Smooth muscle cell (in vitro differentiated cells): ENCODE results near the gene ATAD3B. TPM values are rescaled to one million over a fixed set of nuclear protein-coding genes. Genes with fewer than 3 reads are reported as not detected.

Source experiments
- DNase-seq: peaks from one replicate; lab custom pipeline; 2025; ENCODE audit not compliant: unreplicated experiment; lab: John Stamatoyannopoulos, UW
- H2AFZ ChIP-seq: fragments of 200-600 bp; sonication (generic); 2 replicates; pipeline ENCODE4 v1.6.0; 2016; ENCODE audit warnings: antibody characterized with exemption, low read depth, mild to moderate bottlenecking
- H3F3A ChIP-seq: fragments of 200-600 bp; sonication (generic); 2 replicates; pipeline ENCODE4 v1.6.0; 2017; ENCODE audit warnings: antibody characterized with exemption, low read depth
- H3K27ac ChIP-seq: fragments of 200-600 bp; sonication (generic); 2 replicates; pipeline ENCODE4 v1.5.1; 2016; ENCODE audit warnings: low read depth, mild to moderate bottlenecking
- H3K27me3 ChIP-seq: fragments of 200-600 bp; sonication (generic); 2 replicates; pipeline ENCODE4 v1.6.1; 2016; ENCODE audit warnings: low read depth, mild to moderate bottlenecking
- H3K36me3 ChIP-seq: fragments of 200-600 bp; sonication (generic); 2 replicates; pipeline ENCODE4 v1.5.1; 2016; ENCODE audit warnings: low read depth
- H3K4me1 ChIP-seq: fragments of 200-600 bp; sonication (generic); 2 replicates; pipeline ENCODE4 v1.5.1; 2016; ENCODE audit warnings: low read depth
- H3K4me2 ChIP-seq: fragments of 200-600 bp; sonication (generic); 2 replicates; pipeline ENCODE4 v1.6.0; 2016; ENCODE audit warnings: mild to moderate bottlenecking
- H3K4me3 ChIP-seq: fragments of 200-600 bp; sonication (generic); 2 replicates; pipeline ENCODE4 v1.5.1; 2016; ENCODE audit warnings: mild to moderate bottlenecking
- H3K79me2 ChIP-seq: fragments of 200-600 bp; sonication (generic); 2 replicates; pipeline ENCODE4 v1.6.0; 2016; ENCODE audit warnings: low read depth, mild to moderate bottlenecking
- H3K9ac ChIP-seq: fragments of 200-600 bp; sonication (generic); 2 replicates; pipeline ENCODE4 v1.6.0; 2016; ENCODE audit warnings: low read depth
- H3K9me3 ChIP-seq: fragments of 200-600 bp; sonication (generic); replicated peaks from 2 replicates; pipeline ENCODE4 v1.5.1; 2016; ENCODE audit warnings: low read depth
- H4K20me1 ChIP-seq: fragments of 200-600 bp; sonication (generic); 2 replicates; pipeline ENCODE4 v1.6.0; 2016; ENCODE audit warnings: low read depth
- WGBS: methylation state at CpG from one replicate; pipeline ENCODE4 v1.1.7; 2016; ENCODE audit warnings: low lambda C conversion rate; 5-methylcytosine and 5-hydroxymethylcytosine counted together
- polyA plus RNA-seq: library from polyadenylated mRNA; unstranded; fragments of >200 nt; fragmentation: Nextera tagmentation; extraction: Ambion mirVana; gene quantifications from 2 replicates; pipeline ENCODE4 v1.2.1, GENCODE V29; 2016
- total RNA-seq: library from RNA; depleted of rRNA; stranded (reverse); fragments of >200 nt; gene quantifications from 2 replicates; pipeline ENCODE4 v1.2.3, GENCODE V29; 2014
- TF ChIP-seq, protein P1 (sequence below): fragments of 200-600 bp; sonication (generic); IDR thresholded peaks from 2 replicates; pipeline ENCODE4 v1.5.1; 2017; ENCODE audit warnings: borderline replicate concordance, mild to moderate bottlenecking, antibody characterized with exemption; ENCODE audit not compliant: insufficient read depth, poor library complexity, severe bottlenecking

ATAD3B gene
- total and polyA plus RNA-seq, 2 experiments from 2014 or later: 8.6 to 20.2 TPM

GRCh38 chr1:1435911-1436629 lies 35.5 kb upstream of the ATAD3B start:
- DNase-seq: no peak
- Histone ChIP-seq H3K27me3 (no peaks in the 10 kb centered on the region), H3K9ac (peak overlapping the region; percentile 43), H3K36me3 (no peaks in the 10 kb centered on the region), H3K79me2 (peaks cover 16% of the 10 kb centered on the region), H3K4me1 (peaks cover 50% of the 10 kb centered on the region), H4K20me1 (peaks cover 26% of the 10 kb centered on the region), H3K27ac (no peak overlapping the region), H3F3A (peaks cover 14% of the 10 kb centered on the region), H3K4me2 (peak overlapping the region; percentile 97), H3K9me3 (no peaks in the 10 kb centered on the region), H3K4me3 (peak overlapping the region; percentile 59), H2AFZ (no peak overlapping the region)
- WGBS: 33% methylated on average over 17 of the region's 40 CpGs
- TF ChIP-seq, protein P1, sequence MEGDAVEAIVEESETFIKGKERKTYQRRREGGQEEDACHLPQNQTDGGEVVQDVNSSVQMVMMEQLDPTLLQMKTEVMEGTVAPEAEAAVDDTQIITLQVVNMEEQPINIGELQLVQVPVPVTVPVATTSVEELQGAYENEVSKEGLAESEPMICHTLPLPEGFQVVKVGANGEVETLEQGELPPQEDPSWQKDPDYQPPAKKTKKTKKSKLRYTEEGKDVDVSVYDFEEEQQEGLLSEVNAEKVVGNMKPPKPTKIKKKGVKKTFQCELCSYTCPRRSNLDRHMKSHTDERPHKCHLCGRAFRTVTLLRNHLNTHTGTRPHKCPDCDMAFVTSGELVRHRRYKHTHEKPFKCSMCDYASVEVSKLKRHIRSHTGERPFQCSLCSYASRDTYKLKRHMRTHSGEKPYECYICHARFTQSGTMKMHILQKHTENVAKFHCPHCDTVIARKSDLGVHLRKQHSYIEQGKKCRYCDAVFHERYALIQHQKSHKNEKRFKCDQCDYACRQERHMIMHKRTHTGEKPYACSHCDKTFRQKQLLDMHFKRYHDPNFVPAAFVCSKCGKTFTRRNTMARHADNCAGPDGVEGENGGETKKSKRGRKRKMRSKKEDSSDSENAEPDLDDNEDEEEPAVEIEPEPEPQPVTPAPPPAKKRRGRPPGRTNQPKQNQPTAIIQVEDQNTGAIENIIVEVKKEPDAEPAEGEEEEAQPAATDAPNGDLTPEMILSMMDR: no peak

DNA sequence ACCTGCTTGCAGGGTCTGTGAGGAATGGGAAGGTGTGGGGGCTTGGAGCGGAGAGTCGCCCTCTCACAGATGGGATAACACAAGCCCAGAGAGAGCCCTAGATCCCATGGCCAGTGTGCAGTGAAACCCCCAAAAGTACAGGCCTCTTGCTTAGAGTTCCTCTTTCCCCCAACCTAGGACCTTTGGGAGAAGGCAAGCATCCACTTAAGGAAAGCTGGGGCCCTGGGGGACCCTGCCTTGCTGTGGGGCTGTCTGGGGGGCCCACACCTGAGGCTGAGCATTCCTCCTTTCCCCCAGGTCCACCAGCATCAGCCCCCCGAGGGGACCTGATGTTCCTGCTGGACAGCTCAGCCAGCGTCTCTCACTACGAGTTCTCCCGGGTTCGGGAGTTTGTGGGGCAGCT lies 34.9 kb upstream of the ATAD3B start:
- Histone ChIP-seq H4K20me1 (peaks cover 26% of the 10 kb centered on the region), H3K9me3 (no peaks in the 10 kb centered on the region), H3K36me3 (no peaks in the 10 kb centered on the region), H3K4me1 (peaks cover 44% of the 10 kb centered on the region), H3K79me2 (peaks cover 16% of the 10 kb centered on the region), H2AFZ (no peak overlapping the region), H3F3A (peaks cover 14% of the 10 kb centered on the region), H3K4me2 (peak overlapping the region; percentile 97), H3K27me3 (no peaks in the 10 kb centered on the region), H3K9ac (peak overlapping the region; percentile 43), H3K27ac (no peak overlapping the region), H3K4me3 (peak overlapping the region; percentile 59)
- 91% methylated on average over 7 of the region's 7 CpGs for WGBS
- no peak for DNase-seq
- TF ChIP-seq, protein P1: no peak

DNA sequence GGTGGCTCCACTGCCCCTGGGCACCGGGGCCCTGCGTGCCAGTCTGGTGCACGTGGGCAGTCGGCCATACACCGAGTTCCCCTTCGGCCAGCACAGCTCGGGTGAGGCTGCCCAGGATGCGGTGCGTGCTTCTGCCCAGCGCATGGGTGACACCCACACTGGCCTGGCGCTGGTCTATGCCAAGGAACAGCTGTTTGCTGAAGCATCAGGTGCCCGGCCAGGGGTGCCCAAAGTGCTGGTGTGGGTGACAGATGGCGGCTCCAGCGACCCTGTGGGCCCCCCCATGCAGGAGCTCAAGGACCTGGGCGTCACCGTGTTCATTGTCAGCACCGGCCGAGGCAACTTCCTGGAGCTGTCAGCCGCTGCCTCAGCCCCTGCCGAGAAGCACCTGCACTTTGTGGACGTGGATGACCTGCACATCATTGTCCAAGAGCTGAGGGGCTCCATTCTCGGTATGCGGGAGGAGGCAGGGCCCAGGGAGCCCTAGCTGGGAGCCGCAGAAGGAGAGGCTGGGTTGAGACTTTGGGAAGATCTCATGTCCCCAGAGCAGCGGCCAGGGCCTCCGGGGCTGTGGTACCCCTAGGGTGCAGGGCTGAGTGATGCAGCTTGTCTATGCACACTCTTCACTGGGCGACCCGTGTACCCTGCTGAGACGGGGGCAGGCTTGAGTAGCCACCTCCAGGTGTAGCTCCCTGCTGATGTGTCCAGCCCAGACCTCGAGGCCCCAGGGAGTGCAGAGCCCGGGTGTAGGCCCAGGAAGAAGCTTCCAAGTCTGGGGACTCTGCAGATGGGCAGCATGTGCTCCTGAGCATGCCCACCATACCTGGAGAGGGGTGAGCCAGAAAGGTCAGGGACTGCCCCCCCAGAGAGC lies 34.3 kb upstream of the ATAD3B start:
- Histone ChIP-seq H3K27me3 (no peaks in the 10 kb centered on the region), H3F3A (peaks cover 14% of the 10 kb centered on the region), H3K9me3 (no peaks in the 10 kb centered on the region), H4K20me1 (peaks cover 26% of the 10 kb centered on the region), H2AFZ (no peak overlapping the region), H3K4me3 (peak overlapping the region; percentile 59), H3K9ac (no peak overlapping the region), H3K4me1 (peaks cover 38% of the 10 kb centered on the region), H3K79me2 (peaks cover 16% of the 10 kb centered on the region), H3K27ac (no peak overlapping the region), H3K4me2 (peak overlapping the region; percentile 97), H3K36me3 (no peaks in the 10 kb centered on the region)
- WGBS: 91% methylated on average over 31 of the region's 31 CpGs
- no peak for DNase-seq
- TF ChIP-seq, protein P1: no peak
